ENCODE measurements around the gene PPP1R14C.

The PPP1R14C gene

DNA sequence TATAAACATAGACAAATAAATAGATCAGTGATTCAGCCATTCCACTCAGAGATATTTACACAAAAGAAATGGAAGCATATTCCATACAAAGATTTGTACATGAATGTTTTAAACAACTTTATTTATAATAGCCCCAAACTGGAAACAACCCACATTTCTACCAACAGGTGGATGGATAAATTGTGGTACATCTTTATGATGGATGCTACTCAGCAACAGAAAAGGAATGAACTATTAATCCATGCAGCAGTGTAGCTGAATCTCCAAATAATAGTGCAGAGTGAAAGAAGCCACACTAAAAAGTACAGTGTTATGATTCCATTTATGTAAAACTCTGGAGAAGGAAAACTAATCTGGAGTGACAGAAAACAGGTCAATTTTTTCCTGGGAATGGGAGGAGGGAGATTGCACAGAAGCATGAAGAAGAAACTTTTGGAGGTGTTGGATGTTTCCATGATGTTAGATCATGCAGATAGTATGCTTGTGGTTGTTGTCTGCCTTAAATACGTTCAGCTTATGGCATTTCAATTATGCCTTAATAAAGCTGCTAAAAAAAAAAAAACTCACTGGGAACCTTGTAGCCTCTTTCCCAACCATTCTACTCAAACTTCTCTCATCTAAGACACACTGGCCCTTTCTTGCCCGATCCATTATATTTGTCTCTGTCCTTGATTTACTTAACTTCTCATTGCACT lies 100.9 kb downstream of the PPP1R14C start (continued):
- TF ChIP-seq, protein P1, sequence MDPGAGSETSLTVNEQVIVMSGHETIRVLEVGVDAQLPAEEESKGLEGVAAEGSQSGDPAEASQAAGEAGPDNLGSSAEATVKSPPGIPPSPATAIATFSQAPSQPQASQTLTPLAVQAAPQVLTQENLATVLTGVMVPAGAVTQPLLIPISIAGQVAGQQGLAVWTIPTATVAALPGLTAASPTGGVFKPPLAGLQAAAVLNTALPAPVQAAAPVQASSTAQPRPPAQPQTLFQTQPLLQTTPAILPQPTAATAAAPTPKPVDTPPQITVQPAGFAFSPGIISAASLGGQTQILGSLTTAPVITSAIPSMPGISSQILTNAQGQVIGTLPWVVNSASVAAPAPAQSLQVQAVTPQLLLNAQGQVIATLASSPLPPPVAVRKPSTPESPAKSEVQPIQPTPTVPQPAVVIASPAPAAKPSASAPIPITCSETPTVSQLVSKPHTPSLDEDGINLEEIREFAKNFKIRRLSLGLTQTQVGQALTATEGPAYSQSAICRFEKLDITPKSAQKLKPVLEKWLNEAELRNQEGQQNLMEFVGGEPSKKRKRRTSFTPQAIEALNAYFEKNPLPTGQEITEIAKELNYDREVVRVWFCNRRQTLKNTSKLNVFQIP (CRISPR knock-in tag; IDR thresholded peaks at IDR 0.05; ENCODE audit: borderline replicate concordance, low read depth): no peak
- TF ChIP-seq OSR1 (CRISPR knock-in tag; IDR thresholded peaks at IDR 0.05): no peak
- TF ChIP-seq SNAI2 (CRISPR knock-in tag; IDR thresholded peaks at IDR 0.05): no peak
- no peak for TF ChIP-seq ZC3H10 (CRISPR knock-in tag; IDR thresholded peaks at IDR 0.05)
- TF ChIP-seq ZNF8 (CRISPR knock-in tag; IDR thresholded peaks at IDR 0.05): no peak

DNA sequence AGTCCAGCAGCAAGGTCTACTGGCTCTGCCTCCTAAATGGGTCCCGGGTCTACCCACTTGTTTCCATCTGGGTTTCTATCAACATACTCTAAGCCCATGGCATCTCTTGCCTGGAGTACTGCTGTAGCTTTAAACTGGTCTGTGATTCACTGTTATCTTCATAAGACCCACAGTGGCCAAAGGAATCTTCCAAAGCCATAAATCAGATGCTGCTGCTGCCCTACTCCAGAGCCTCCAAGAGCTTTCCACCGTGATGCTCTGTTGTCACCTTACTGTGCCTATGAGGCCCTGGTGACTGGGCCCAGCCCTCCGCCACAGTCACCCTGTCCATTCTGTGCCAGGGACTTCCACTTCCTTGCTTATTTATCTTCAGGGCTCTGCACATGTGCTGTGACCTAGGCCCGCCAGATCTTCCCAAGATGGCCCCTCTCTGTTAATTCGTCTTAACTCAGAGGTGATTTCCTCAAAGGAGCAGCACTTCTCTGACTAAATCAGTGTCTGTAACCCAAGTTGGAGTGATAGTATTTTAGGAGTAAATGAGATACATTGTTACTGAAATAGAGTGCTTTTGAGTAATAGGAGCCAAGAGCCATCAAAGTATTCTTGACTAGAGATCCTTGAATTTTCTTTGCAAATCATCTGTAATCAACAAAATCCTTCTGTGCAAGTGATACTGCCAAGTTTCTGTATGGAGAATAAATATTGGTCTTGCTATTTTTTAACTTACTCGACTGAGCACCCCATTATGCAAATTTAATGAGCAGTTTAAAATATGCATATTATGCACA lies 102.5 kb downstream of the PPP1R14C start:
- TF ChIP-seq TOX (CRISPR knock-in tag; IDR thresholded peaks at IDR 0.05; ENCODE audit: borderline replicate concordance) (no peak), ESRRG (CRISPR knock-in tag; IDR thresholded peaks at IDR 0.05) (no peak), BACH2 (CRISPR knock-in tag; IDR thresholded peaks at IDR 0.05; ENCODE audit: borderline replicate concordance) (no peak), ARNTL (CRISPR knock-in tag; IDR thresholded peaks at IDR 0.05; ENCODE audit: borderline replicate concordance, low read depth) (no peak), PPARA (CRISPR knock-in tag; IDR thresholded peaks at IDR 0.05; ENCODE audit: borderline replicate concordance) (no peak), ZNF8 (CRISPR knock-in tag; IDR thresholded peaks at IDR 0.05) (no peak), ZFP3 (CRISPR knock-in tag; IDR thresholded peaks at IDR 0.05) (no peak), OSR1 (CRISPR knock-in tag; IDR thresholded peaks at IDR 0.05) (no peak), ISL1 (CRISPR knock-in tag; IDR thresholded peaks at IDR 0.05) (no peak), ZNF565 (CRISPR knock-in tag; conservative IDR thresholded peaks at IDR 0.05; ENCODE audit: low read depth) (no peak)
- TF ChIP-seq, protein P2, sequence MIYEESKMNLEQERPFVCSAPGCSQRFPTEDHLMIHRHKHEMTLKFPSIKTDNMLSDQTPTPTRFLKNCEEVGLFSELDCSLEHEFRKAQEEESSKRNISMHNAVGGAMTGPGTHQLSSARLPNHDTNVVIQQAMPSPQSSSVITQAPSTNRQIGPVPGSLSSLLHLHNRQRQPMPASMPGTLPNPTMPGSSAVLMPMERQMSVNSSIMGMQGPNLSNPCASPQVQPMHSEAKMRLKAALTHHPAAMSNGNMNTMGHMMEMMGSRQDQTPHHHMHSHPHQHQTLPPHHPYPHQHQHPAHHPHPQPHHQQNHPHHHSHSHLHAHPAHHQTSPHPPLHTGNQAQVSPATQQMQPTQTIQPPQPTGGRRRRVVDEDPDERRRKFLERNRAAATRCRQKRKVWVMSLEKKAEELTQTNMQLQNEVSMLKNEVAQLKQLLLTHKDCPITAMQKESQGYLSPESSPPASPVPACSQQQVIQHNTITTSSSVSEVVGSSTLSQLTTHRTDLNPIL (CRISPR knock-in tag; IDR thresholded peaks at IDR 0.05; ENCODE audit: low read depth): no peak
- TF ChIP-seq, protein P3, sequence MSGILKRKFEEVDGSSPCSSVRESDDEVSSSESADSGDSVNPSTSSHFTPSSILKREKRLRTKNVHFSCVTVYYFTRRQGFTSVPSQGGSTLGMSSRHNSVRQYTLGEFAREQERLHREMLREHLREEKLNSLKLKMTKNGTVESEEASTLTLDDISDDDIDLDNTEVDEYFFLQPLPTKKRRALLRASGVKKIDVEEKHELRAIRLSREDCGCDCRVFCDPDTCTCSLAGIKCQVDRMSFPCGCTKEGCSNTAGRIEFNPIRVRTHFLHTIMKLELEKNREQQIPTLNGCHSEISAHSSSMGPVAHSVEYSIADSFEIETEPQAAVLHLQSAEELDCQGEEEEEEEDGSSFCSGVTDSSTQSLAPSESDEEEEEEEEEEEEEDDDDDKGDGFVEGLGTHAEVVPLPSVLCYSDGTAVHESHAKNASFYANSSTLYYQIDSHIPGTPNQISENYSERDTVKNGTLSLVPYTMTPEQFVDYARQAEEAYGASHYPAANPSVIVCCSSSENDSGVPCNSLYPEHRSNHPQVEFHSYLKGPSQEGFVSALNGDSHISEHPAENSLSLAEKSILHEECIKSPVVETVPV (CRISPR knock-in tag; IDR thresholded peaks at IDR 0.05): no peak

DNA sequence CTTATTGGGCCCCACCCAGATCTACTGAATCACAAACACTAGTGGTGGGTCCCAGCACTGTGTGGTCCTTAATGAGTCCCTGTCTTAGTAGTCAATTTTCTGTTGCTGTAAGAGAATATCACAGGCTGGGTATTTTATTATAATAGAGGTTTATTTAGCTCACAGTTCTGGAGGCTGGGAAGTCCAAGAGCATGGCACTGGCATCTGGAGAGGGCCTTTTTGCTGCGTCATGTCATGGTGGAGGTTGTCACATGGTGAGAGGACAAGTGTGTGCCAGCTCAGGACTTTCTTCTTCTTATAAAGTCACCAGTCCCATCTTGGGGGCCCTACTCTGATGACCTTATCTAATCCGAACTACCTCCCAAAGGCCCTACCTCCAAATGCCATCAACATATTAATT lies 105.0 kb downstream of the PPP1R14C start:
- ATAC-seq: no peak
- TF ChIP-seq ZFP30 (CRISPR knock-in tag; IDR thresholded peaks at IDR 0.05) (no peak), SNAI2 (CRISPR knock-in tag; IDR thresholded peaks at IDR 0.05) (no peak), GLIS3 (CRISPR knock-in tag; IDR thresholded peaks at IDR 0.05) (no peak), TOX (CRISPR knock-in tag; IDR thresholded peaks at IDR 0.05; ENCODE audit: borderline replicate concordance) (no peak), ZNF70 (CRISPR knock-in tag; IDR thresholded peaks at IDR 0.05) (no peak), RARB (CRISPR knock-in tag; IDR thresholded peaks at IDR 0.05) (no peak), BACH2 (CRISPR knock-in tag; IDR thresholded peaks at IDR 0.05; ENCODE audit: borderline replicate concordance) (no peak), ZNF8 (CRISPR knock-in tag; IDR thresholded peaks at IDR 0.05) (no peak), CSDC2 (CRISPR knock-in tag; IDR thresholded peaks at IDR 0.05) (no peak), ISL1 (CRISPR knock-in tag; IDR thresholded peaks at IDR 0.05) (no peak), ZC3H10 (CRISPR knock-in tag; IDR thresholded peaks at IDR 0.05) (no peak), ESRRG (CRISPR knock-in tag; IDR thresholded peaks at IDR 0.05) (no peak), ZNF565 (CRISPR knock-in tag; conservative IDR thresholded peaks at IDR 0.05; ENCODE audit: low read depth) (no peak)
- TF ChIP-seq, protein P1 (CRISPR knock-in tag; IDR thresholded peaks at IDR 0.05; ENCODE audit: borderline replicate concordance, low read depth): no peak
- TF ChIP-seq, protein P4, sequence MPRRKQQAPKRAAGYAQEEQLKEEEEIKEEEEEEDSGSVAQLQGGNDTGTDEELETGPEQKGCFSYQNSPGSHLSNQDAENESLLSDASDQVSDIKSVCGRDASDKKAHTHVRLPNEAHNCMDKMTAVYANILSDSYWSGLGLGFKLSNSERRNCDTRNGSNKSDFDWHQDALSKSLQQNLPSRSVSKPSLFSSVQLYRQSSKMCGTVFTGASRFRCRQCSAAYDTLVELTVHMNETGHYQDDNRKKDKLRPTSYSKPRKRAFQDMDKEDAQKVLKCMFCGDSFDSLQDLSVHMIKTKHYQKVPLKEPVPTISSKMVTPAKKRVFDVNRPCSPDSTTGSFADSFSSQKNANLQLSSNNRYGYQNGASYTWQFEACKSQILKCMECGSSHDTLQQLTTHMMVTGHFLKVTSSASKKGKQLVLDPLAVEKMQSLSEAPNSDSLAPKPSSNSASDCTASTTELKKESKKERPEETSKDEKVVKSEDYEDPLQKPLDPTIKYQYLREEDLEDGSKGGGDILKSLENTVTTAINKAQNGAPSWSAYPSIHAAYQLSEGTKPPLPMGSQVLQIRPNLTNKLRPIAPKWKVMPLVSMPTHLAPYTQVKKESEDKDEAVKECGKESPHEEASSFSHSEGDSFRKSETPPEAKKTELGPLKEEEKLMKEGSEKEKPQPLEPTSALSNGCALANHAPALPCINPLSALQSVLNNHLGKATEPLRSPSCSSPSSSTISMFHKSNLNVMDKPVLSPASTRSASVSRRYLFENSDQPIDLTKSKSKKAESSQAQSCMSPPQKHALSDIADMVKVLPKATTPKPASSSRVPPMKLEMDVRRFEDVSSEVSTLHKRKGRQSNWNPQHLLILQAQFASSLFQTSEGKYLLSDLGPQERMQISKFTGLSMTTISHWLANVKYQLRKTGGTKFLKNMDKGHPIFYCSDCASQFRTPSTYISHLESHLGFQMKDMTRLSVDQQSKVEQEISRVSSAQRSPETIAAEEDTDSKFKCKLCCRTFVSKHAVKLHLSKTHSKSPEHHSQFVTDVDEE (CRISPR knock-in tag; IDR thresholded peaks at IDR 0.05): no peak
- TF ChIP-seq, protein P5, sequence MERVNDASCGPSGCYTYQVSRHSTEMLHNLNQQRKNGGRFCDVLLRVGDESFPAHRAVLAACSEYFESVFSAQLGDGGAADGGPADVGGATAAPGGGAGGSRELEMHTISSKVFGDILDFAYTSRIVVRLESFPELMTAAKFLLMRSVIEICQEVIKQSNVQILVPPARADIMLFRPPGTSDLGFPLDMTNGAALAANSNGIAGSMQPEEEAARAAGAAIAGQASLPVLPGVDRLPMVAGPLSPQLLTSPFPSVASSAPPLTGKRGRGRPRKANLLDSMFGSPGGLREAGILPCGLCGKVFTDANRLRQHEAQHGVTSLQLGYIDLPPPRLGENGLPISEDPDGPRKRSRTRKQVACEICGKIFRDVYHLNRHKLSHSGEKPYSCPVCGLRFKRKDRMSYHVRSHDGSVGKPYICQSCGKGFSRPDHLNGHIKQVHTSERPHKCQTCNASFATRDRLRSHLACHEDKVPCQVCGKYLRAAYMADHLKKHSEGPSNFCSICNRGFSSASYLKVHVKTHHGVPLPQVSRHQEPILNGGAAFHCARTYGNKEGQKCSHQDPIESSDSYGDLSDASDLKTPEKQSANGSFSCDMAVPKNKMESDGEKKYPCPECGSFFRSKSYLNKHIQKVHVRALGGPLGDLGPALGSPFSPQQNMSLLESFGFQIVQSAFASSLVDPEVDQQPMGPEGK (CRISPR knock-in tag; IDR thresholded peaks at IDR 0.05; ENCODE audit: borderline replicate concordance): no peak
- TF ChIP-seq, protein P2 (CRISPR knock-in tag; IDR thresholded peaks at IDR 0.05; ENCODE audit: low read depth): no peak

More for the DNA sequence above, 102.5 kb downstream of the PPP1R14C start:
- ATAC-seq: no peak
